Measurements from ENCODE around the gene PLCH1.
A peak's percentile ranks its signal among the peaks of the same experiment; 100 is the strongest.

The PLCH1 gene

DNA sequence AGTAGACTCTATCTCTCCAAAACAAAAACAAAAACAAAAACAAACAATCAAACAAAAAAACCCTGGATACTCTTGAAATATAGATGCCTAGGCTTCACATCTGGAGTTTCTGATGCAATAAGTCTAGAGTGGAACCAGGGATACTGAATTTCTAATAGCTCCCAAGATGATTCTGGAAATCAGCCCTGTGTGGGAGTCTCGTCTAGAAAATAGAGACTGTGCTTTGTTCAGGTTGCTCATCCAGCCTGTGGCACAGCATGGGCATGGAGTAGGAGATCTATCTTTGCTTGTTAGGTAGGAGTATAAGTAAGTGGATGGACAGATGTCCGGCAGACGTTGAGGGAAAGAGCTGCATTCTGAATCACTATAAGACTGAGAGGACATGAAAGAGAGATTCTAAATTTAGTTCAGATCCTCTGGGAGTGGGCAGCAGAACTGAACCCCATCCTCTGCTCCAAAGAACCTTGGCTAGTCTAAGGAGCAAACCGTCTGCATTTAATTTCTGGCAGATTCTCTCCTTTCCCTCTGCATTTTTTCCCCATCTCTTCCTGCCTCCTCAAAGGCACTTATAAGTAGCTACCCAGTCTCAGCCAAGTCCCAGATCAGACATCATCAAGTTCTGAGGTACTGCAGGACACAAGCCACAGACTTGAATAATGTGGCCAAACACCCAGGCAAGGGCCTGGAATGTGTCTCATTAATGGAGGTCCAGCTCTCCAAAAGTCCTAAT is 358.8 kb downstream of the PLCH1 start:
- TF ChIP-seq CTCF (IDR thresholded peaks at IDR 0.05; ENCODE audit: borderline replicate concordance, extremely low read depth, low read length, poor library complexity, severe bottlenecking) (no peak), EZH2 (IDR thresholded peaks at IDR 0.05; ENCODE audit: borderline replicate concordance, low read depth, low read length, severe bottlenecking) (no peak)

GRCh38 chr3:155382396-155383042 is 362.4 kb downstream of the PLCH1 start:
- Histone ChIP-seq H3K79me2 (ENCODE audit: insufficient read depth, low read length) (no peaks in the 10 kb centered on the region), H3K27me3 (ENCODE audit: insufficient read depth, low read length, poor library complexity) (no peaks in the 10 kb centered on the region), H3K27ac (ENCODE audit: low read length) (no peak overlapping the region), H4K20me1 (ENCODE audit: insufficient read depth, low read length) (no peaks in the 10 kb centered on the region), H3K4me3 (ENCODE audit: low read depth in 1 of 2, low read length in 2 of 2) (no peak overlapping the region), H3K4me1 (ENCODE audit: insufficient read depth, low read length) (peaks cover 3% of the 10 kb centered on the region; the same call in 1 of the 2 replicates), H3K36me3 (ENCODE audit: insufficient read depth, low read length) (no peaks in the 10 kb centered on the region), H3K4me2 (ENCODE audit: insufficient read depth, low read length) (no peak overlapping the region), H2AFZ (ENCODE audit: low read depth, low read length) (no peak overlapping the region), H3K9me3 (ENCODE audit: insufficient read depth, low read length, severe bottlenecking) (no peaks in the 10 kb centered on the region), H3K9ac (ENCODE audit: low read depth, low read length) (no peak overlapping the region)
- TF ChIP-seq CTCF (IDR thresholded peaks at IDR 0.05; ENCODE audit: borderline replicate concordance, extremely low read depth, low read length, poor library complexity, severe bottlenecking) = peak; percentile 45
- TF ChIP-seq EZH2 (IDR thresholded peaks at IDR 0.05; ENCODE audit: borderline replicate concordance, low read depth, low read length, severe bottlenecking) = no peak
- DNase-seq = peak; percentile 24
- ATAC-seq (ENCODE audit: insufficient read depth, low read depth) = peak; percentile 42; the same call in 1 of the 3 replicates

More for the DNA sequence above, 358.8 kb downstream of the PLCH1 start:
- no peak overlapping the region for H3K27ac ChIP-seq (ENCODE audit: low read length)
- no peaks in the 10 kb centered on the region for H3K27me3 ChIP-seq (ENCODE audit: insufficient read depth, low read length, poor library complexity)
- H3K36me3 ChIP-seq (ENCODE audit: insufficient read depth, low read length) = no peaks in the 10 kb centered on the region
- no peaks in the 10 kb centered on the region for H3K79me2 ChIP-seq (ENCODE audit: insufficient read depth, low read length)
- no peak overlapping the region for H2AFZ ChIP-seq (ENCODE audit: low read depth, low read length)
- H3K9me3 ChIP-seq (ENCODE audit: insufficient read depth, low read length, severe bottlenecking) = no peaks in the 10 kb centered on the region
- no peak overlapping the region for H3K9ac ChIP-seq (ENCODE audit: low read depth, low read length)
- DNase-seq (no peak), ATAC-seq (ENCODE audit: insufficient read depth, low read depth) (no peak)
- no peak overlapping the region for H3K4me3 ChIP-seq (ENCODE audit: low read depth in 1 of 2, low read length in 2 of 2)
- peaks cover 13% of the 10 kb centered on the region for H3K4me1 ChIP-seq (ENCODE audit: insufficient read depth, low read length)
- no peaks in the 10 kb centered on the region for H4K20me1 ChIP-seq (ENCODE audit: insufficient read depth, low read length)
- H3K4me2 ChIP-seq (ENCODE audit: insufficient read depth, low read length) = no peak overlapping the region

DNA sequence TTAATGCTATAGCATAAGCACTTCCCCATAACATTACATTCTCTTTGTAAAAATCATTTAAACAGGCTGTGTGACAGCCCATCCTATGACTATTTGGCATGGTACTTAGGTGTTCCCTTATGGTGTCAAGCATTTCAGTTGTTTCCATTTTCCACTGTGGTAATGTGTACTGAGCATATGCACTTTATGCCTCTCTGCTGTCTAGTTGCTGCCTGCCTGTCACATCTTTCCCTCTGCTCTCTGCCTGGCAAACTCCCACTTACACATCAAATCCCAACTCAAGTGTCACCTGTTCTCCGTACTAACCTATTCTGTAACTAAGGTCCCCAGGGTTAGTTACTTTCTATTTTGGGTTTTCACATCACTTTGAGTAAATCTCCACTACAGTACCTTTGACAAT is 367.0 kb downstream of the PLCH1 start:
- H3K27ac ChIP-seq (ENCODE audit: low read length) = no peak overlapping the region
- H3K9me3 ChIP-seq (ENCODE audit: insufficient read depth, low read length, severe bottlenecking) = no peaks in the 10 kb centered on the region
- H3K79me2 ChIP-seq (ENCODE audit: insufficient read depth, low read length) = no peaks in the 10 kb centered on the region
- H4K20me1 ChIP-seq (ENCODE audit: insufficient read depth, low read length) = no peaks in the 10 kb centered on the region
- ATAC-seq (ENCODE audit: insufficient read depth, low read depth) (no peak), DNase-seq (no peak)
- no peak overlapping the region for H2AFZ ChIP-seq (ENCODE audit: low read depth, low read length)
- H3K36me3 ChIP-seq (ENCODE audit: insufficient read depth, low read length) = no peaks in the 10 kb centered on the region
- no peaks in the 10 kb centered on the region for H3K27me3 ChIP-seq (ENCODE audit: insufficient read depth, low read length, poor library complexity)
- TF ChIP-seq CTCF (IDR thresholded peaks at IDR 0.05; ENCODE audit: borderline replicate concordance, extremely low read depth, low read length, poor library complexity, severe bottlenecking) (no peak), EZH2 (IDR thresholded peaks at IDR 0.05; ENCODE audit: borderline replicate concordance, low read depth, low read length, severe bottlenecking) (no peak)
- no peak overlapping the region for H3K4me3 ChIP-seq (ENCODE audit: low read depth in 1 of 2, low read length in 2 of 2)
- no peaks in the 10 kb centered on the region for H3K4me1 ChIP-seq (ENCODE audit: insufficient read depth, low read length)
- no peak overlapping the region for H3K4me2 ChIP-seq (ENCODE audit: insufficient read depth, low read length)
- no peak overlapping the region for H3K9ac ChIP-seq (ENCODE audit: low read depth, low read length)

Measured in DND-41 (cell line).